HG02981 (cell line): ENCODE results near the gene TRAF2.

Experiments used
- ATAC-seq: cut with Tn5 transposase; IDR thresholded peaks from one replicate; pipeline ENCODE4 v1.9.1; 2021; ENCODE audit warnings: mild to moderate bottlenecking, moderate library complexity; ENCODE audit not compliant: unreplicated experiment

TRAF2 gene

DNA sequence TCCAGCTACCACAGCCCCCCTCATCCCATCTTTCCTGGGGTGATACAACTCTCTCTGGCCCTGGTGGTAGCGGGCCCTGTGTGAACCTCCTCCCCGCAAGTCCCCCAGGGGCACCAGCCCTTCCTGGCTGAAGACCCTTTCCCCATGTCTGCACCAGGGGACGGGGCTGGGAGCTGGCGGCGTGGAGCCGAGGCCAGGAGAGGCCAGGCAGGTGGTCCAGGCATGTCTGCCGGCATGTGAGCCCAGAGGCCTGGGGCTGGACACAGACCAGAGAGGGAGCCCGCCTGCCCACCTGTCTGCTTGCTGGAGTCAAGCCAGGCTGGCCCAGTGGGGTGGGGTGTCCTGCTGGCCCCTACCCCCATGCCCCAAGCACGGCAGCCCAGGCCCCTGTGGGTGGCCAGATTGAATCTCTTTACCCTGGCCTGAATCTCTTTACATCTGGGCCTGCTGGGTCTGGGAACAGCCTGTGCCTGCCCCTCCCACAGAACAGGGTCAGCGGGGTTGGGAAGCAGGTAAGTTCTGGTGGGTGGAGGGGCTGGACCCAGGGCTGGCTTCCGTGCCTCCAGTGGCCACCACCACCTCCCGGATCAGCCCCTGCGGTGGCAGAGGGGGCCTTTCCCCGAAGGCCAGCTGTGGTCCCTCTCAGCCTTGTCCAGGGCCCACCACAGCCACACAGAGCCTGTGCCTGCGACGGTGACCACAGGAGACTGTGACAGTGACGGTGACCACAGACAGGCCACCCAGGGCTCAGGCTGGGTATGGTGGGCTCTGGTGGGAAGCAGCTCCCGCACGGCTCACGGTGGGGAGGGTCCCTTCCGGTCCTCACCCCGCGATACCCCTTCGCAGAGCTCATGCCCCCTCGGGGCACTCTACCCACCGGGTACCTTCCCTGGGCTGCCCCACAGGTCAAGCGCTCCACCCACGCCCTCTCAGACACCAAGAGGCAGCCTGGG is 72.9 kb downstream of the TRAF2 start:
- ATAC-seq = no peak

DNA sequence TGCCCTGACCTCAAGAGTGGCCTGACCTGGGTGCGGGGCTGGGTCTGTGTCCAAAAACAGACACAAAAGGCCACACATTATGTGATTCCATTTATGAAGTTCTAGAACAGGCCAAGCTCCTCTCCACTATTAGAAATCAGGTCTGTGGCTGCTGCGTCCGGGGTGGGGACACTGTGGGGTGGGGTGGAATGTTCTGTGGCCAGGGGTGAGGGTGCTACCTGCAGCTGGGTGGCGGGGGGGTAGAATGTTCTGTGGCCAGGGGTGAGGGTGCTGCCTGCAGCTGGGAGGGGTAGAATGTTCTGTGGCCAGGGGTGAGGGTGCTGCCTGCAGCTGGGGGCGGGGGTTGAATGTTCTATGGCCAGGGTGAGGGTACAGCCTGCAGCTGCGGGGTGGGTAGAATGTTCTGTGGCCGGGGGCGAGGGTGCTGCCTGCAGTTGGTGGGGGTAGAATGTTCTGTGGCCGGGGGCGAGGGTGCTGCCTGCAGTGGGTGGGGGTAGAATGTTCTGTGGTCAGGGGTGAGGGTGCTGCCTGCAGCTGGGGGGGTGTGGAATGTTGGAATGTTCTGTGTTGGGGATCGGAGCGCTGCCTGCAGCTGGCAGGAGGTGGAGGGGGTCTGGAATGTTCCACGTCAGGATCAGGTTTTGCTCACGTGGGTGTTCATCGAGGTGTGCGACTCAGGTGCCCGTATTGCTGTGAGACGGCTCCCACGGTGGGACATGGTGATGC is 74.1 kb downstream of the TRAF2 start:
- ATAC-seq = no peak

DNA sequence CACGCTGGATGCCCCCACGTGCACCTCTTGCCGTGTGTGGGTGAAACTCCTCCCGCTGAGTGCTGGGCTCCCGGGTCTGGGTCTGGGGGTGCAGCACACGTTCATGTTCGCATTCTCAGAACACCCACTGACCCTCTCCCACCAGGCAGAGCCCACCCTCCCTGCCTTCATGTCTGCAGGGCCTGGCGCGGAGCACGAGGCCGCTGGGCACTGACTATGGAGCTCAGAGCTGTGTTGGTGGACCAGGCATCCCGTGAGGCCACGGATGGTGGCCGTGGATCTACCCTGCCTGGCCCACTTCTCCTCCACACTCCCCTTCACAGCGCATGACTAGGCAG is 74.6 kb downstream of the TRAF2 start:
- ATAC-seq = no peak

DNA sequence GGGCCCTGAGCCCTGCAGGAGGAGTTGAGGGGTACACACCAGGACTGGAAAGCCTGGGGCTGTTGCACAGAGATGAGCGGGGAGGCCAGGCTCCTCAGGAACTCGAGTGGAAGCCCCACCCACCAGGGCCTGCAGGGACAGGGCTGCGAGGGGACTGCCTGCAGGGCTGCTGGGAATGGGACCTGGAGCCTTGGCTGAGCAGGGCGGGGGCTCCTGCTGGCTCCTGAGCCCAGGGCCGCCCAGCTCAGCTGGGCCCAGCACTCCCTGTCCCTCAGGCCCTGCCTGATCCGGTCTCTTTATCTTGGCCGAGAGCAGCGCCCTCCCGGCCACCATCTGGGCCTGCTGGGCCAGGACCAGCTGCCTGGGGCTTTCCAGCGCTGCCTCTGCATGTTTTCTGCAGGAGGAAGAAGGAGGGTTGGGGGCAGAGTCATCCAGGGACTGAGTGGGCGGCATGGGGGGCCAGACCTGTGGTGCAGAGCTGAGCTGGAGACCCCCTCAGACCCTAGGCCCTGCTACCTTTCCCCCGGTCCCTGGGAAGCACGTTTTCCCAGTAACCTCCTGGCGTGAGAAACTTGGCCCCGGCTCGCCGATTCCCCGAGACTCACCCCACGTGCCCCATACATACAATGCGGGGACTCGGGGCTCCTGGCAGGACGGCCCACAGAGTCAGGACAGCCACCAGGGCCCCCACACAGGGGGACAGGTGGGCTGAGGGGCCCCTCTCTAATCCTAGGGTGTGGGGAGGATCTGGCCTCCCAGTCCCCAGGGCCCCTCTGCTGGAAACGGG is 75.2 kb downstream of the TRAF2 start:
- no peak for ATAC-seq

DNA sequence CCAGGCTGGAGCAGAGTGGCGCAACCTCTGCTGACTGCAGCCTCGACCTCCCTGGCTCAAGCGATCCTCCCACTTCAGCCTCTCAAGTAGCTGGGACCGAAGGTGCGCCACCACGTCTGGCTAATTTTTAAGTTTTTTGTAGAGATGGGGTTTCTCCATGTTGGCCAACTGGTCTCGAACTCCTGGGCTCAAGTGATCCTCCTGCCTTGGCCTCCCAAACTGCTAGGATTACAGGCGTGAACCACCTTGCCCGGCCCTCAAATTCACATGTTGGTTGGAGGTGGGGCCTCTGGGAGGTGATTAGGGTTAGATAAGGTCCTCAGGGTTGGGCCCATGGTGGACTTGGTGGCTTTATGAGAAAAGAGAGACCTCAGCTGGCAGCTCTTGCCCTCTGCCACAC is 75.8 kb downstream of the TRAF2 start:
- ATAC-seq = no peak

DNA sequence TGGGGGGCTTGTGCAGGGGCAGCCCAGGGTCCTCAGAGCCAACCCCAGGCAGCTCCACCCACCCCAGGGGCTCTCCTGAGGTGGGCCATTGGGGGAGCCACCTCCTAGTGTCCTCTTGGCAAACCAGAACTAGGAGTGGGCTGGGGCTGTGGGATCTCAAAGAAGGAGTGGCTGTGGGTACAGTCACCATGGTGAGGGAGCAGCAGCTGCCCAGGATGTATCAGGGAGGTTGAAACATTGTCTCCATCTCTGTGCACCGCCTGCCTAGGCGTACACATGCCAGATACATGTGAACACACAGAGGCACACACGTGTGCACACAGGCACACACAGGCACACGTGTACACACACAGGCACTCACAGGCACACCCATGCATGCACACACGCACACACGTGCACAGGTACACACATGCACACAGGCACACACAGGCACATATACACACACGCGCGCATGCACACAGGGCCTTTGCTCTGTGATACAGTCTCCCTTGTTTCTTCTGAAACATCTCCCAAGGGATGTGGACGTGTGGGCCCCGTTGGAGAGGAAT is 76.5 kb downstream of the TRAF2 start:
- ATAC-seq = no peak

DNA sequence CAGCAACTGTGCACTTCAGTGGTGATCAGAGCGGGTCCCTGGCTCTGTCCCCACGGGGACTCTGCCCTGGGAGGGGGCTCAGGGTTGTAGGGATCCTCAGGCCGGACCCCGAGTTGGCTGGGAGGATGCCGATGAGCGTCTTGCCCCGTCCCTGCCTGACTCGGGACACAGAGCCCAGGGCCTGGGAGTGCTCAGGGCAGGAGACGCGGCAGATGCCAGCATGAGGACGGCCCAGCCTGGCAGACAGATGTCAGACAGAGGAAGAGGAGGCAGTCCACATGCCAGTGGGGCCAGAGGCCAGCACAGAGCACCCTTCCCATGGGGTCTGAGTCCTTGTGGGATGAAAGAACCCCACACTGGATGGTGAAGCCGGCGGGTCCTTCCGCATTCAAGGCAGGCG is 77.0 kb downstream of the TRAF2 start:
- ATAC-seq = no peak

DNA sequence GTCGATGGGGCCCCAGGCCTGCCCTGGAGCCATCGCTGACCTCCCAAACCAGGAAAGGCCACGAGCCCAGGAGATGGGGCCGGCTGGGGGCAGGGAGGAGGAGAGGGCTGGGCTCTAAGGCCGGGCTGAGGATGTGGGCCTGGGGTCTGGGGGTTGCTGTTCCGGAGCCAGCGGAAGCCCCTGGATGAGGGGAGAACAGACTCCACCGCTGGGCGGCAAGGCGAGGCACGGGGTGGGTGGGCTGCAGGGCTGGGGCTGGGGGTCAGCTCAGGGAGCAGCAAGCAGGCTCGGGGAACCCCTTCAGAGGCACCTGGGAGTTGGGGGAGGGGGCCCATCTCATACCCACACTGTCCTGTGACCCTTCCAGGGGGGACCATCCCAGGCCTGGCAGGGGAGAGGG is 77.4 kb downstream of the TRAF2 start:
- ATAC-seq = no peak

DNA sequence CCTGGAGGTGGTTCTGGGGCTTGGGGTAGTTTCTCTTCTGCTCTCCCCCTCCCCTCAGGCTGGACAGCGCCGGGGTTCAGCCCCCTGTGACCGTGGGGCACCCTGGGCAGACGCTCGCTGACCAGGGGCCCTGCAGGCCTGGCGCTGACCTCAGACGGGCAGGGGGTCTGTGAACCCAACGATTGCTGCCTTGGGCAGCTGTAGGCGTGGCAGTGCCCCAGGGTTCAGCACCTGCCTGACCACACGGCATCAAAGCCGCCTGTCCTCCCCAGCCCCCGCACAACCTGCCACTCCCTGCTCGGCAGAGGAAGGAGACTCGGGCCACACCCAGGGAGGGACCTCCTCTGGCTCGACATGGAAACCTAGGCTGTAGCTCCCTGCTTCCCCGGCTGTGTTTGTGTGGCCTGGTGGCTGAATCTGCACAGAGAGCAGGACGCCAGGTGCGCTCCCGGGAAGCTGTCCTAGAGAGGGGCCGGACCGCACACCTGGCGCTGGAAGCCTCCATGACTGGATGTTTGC is 77.9 kb downstream of the TRAF2 start:
- no peak for ATAC-seq

DNA sequence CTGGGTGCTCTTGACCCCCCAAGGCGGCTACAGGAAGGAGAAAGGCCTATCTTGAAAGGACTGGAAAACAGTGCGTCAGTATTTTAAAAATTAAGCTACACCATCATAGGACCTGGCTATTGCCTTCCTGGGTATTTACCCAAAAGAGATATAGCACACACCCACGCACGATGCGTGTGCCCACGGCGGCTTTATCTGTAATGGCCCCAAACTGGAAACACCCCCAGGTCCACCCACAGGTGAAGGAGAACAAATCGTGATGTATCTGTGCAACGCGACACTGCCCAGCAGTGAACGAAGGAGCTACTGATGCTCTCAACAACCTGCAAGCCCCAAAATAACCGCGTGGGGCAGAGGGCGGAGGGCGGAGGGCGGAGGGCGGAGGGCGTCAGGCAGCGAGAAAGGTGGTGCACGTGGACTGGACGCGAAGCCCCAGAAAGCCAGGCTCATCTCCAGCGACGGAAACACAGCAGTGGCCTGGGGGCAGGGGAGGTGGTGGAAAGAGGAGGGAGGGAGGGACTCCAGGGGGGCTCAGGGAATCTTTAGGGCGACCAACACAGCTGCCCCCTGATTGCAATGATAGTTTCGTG is 78.6 kb downstream of the TRAF2 start:
- ATAC-seq = no peak

DNA sequence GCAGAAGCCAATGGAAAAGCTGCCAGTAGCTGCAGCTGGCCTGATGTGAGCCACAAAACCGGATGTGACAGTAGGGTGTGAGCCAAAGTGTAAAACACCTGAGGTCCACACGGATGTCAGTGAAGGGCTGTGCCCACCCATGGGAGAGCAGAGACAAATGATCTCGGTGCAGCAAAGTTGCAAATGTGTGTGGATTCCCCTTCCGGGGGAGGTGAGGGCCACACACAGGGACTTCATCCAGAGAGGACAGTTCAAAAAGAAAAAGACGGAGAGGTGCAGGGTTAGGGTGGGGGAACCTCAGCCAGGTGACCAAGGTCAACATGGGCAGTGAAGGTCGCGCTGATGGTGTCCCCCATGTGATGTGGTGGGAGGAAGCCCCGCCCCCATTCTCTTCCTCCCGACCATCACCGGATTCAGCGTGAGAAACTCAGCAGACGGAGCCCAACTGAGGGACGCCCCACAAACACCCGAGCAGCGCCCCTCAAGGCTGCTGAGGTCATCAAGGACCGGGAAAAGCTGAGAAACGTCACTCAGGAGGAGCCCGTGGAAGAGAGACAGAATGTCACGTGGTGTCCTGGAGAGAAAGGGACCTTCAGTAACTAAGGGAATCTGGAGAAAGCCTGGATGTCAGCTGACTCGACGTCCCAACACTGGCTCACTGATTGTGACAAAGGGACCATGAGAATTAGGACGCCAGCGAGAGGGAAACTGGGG is 79.6 kb downstream of the TRAF2 start:
- no peak for ATAC-seq

DNA sequence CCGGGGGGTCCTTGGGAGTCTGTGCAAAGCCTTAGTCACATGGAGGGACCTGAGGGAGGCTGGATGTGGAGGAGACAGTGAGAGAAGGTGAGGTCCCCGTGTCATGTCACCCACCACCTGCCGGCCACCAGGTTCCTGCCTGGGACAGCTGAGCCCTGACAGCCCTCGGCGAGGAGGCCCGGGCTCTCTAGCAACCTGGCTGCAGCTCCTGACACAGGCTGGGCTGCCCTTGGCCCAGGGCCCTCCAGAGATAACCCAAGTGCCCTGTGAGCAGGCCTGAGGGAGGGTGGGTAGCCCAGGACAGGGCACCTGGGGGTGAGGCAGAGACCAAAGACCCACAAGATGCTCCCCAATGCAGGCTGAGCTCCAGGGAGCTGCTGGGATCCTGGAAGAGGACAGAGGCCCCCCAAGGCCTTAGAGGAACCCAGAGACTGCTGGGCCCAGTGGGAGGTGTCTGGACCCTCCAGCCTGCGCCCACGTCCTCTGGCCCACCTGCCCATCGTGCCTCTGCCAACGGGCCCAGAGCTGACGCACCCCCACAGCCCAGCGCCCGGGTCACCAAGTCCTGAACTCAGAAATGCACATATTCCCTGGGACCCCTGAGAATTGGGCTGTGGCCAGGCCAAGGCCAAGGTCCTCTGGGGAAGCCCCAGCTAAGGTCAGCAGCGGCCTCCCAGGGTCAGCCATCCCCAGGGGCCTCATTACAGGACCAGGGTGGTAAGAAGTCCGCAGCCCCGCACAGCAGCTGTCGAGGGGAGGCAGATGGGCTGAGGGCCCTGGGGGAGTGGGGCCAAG is 82.2 kb downstream of the TRAF2 start:
- ATAC-seq = no peak

DNA sequence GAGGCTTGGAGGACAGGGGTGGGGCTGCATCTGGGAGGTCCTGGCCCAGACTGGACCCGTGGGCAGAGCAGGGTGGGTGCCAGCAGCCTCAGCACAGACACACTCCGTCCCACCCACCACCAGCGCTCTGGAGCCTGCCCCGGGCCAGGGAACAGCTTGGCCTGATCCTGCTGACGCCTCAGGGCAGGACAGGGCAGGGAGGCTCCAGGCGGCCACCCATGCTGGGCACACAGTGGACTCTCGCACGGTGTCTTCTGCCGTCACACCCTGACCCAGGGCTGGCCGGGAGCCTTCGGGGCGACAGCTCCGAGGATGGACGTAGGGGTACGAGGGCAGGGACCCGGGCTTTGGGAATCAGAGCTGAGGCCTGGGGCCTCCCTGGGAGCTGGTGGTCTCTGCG is 82.8 kb downstream of the TRAF2 start:
- ATAC-seq = no peak

DNA sequence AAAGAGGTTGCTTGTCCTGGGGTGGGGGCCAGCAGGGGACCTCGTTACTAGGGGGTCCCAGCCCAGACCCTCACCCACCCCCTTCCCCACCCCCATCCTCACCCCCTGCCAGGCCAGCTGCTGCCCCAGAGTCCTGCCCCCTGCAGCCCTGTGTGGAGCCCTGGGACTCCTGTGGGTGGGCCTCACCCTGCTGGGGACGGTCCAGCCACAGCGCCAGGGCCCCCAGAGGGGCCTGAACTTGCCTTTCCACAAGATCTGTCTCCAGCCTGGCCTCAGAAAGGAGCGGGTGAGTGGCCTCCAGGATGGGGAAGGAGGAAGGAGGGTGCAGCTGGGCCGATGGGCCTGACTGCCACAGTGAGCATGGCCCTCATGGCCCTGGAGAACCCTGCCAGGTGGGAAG is 83.5 kb downstream of the TRAF2 start:
- no peak for ATAC-seq

DNA sequence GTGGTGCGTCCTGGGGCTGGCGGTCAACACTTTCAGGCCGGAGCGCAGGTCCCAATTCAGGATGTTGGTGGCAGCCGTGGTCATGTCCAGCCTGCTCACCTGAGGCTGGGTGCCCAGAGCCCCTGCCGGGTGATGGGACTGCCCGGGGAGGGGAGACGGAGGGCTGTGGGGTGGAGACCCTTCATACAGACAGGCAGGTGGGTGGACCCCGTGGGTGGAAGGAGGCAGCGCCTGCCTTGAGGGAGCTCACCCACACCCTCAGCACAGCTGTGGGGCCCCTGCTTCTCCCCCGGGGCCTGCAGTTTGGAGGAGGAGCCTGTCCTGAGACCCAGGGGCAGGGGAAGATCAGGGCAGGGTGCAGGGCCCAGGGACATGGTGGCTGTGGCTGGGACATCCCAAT is 84.0 kb downstream of the TRAF2 start:
- ATAC-seq = no peak

DNA sequence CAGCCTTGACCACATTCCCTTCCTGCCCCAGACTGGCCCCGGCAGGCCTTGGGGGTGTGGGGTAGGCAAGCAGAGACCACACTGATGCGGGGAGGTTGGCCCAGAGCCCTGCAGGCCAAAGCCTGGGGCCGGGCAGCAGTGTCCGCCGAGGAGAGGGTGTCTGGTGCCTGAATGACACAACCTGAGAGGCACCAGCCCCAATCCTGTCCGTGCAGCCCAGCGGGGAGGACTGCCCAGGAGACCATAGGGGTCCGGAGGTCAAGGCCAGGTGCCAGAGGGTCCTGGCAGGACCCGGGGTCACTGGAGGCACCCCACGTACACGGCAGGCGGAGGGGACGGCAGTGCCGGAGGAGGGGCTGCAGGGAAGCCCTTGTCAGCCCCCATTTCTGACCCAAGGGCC is 85.4 kb downstream of the TRAF2 start:
- no peak for ATAC-seq

DNA sequence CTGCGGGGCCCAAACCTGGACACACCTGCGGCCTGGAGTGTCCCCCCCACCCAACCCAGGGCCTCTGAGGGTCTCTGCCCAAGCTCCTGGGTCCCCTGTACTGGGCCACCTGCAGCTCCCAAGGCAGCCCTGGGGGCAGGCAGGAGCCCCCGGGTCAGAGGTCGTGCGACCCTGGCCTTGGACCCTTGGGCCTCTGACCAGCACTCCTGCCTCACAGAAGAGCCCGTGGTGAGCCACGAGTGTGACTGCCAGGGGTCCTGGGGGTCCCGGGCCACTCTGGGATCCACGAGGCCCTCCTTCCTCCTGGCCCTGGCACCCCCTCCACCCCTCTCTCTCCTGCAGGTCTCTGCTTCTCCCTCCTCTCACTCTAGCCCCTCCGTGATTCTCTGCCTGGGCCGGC is 86.0 kb downstream of the TRAF2 start:
- ATAC-seq = no peak

DNA sequence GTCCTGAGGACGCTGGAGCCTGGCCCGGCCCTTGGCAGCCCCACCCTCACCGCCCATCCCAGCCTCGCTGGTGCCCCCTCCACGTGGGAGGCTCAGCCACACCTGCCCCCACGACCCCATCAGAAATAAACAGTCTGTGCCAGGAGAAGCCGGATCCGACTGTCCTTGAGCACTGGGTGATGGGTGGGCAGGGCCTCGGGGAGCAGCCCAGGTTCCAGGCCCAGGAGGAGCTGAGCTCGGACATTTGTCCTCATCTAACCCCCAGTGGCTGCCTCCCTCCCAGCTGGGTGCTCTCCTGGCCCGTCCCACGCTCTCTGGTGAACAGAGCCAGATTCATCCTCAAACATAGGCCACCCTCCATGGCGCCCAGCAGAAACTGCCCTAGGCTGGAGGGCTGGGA is 86.4 kb downstream of the TRAF2 start:
- no peak for ATAC-seq
